HepG2 (cell line): ENCODE results near the gene AKR1A1. TPM values are rescaled to one million over a fixed set of nuclear protein-coding genes. Genes with fewer than 3 reads are reported as not detected.
A peak's percentile ranks its signal among the peaks of the same experiment; 100 is the strongest.

Experiments
- ARNT2 ChIP-seq: sonication (generic); formaldehyde crosslinking; IDR thresholded peaks from 2 replicates; pipeline ENCODE4 v1.8.0; 2022; ENCODE audit warnings: mild to moderate bottlenecking, low read depth, missing genetic modification reagents, moderate library complexity
- NPAS2 ChIP-seq: sonication (generic); formaldehyde crosslinking; IDR thresholded peaks from 2 replicates; pipeline ENCODE4 v1.8.0; 2022; ENCODE audit warnings: mild to moderate bottlenecking, missing genetic modification reagents, borderline replicate concordance
- SKI ChIP-seq: fragments of 450-650 bp; IDR thresholded peaks from one replicate; pipeline ENCODE4 v1.6.1; 2018; ENCODE audit warnings: mild to moderate bottlenecking; ENCODE audit not compliant: partially characterized antibody
- SMAD3 ChIP-seq: sonication (generic); formaldehyde crosslinking; IDR thresholded peaks from 2 replicates; pipeline ENCODE4 v1.4.0; 2020; ENCODE audit warnings: missing genetic modification reagents
- SNAPC4 ChIP-seq: sonication (generic); formaldehyde crosslinking; IDR thresholded peaks from 2 replicates; pipeline ENCODE4 v1.4.0; 2020; ENCODE audit warnings: mild to moderate bottlenecking, missing genetic modification reagents
- TAF1 ChIP-seq: sonication (generic); formaldehyde crosslinking; IDR thresholded peaks from 2 replicates; pipeline ENCODE4 v1.4.0; 2020; ENCODE audit warnings: missing genetic modification reagents
- U2AF2 ChIP-seq: fragments of 200-400 bp; formaldehyde crosslinking; IDR thresholded peaks from 2 replicates; pipeline ENCODE4 v1.6.1; 2017; ENCODE audit warnings: low read depth, mild to moderate bottlenecking, low read length
- WIZ ChIP-seq: sonication (generic); formaldehyde crosslinking; IDR thresholded peaks from 2 replicates; pipeline ENCODE4 v1.5.1; 2020; ENCODE audit warnings: mild to moderate bottlenecking, missing genetic modification reagents
- ZMYM4 ChIP-seq: sonication (generic); formaldehyde crosslinking; IDR thresholded peaks from 2 replicates; pipeline ENCODE4 v1.8.1; 2023; ENCODE audit warnings: mild to moderate bottlenecking, missing genetic modification reagents
- ZNF12 ChIP-seq: sonication (generic); formaldehyde crosslinking; IDR thresholded peaks from 2 replicates; pipeline ENCODE4 v1.5.0; 2020; ENCODE audit warnings: missing genetic modification reagents
- ZNF20 ChIP-seq: sonication (generic); formaldehyde crosslinking; IDR thresholded peaks from 2 replicates; pipeline ENCODE4 v1.4.0; 2020; ENCODE audit warnings: mild to moderate bottlenecking, moderate library complexity, missing genetic modification reagents
- ZNF382 ChIP-seq: sonication (generic); formaldehyde crosslinking; IDR thresholded peaks from 2 replicates; pipeline ENCODE4 v1.5.0; 2020; ENCODE audit warnings: missing genetic modification reagents, mild to moderate bottlenecking, borderline replicate concordance
- ZNF776 ChIP-seq: sonication (generic); formaldehyde crosslinking; IDR thresholded peaks from 2 replicates; pipeline ENCODE4 v1.4.0; 2020; ENCODE audit warnings: mild to moderate bottlenecking, missing genetic modification reagents
- polyA plus RNA-seq, 8 experiments: library from polyadenylated mRNA; depleted of rRNA in 3 of 8; stranded (reverse) in 7 of 8; unstranded in 1 of 8; fragments of >200 nt; fragmentation: Illumina TruSeq in 4 of 8; extraction: Trizol in 4 of 8; gene quantifications; 2 replicates each; pipeline versions ENCODE4 v1.2.1 to v1.2.3, GENCODE V29; 2011 to 2016; ENCODE audit warnings: low read depth in 4 of 8, missing spikeins in 1 of 8, mixed read lengths in 1 of 8; ENCODE audit not compliant: insufficient read depth in 1 of 8
- total RNA-seq, 5 experiments: library from RNA; depleted of rRNA; stranded (reverse); fragments of >200 nt; fragmentation: Illumina TruSeq; extraction: Trizol; gene quantifications; 2 replicates each; pipeline ENCODE4 v1.2.3, GENCODE V29; 2016; ENCODE audit warnings: low read depth in 1 of 5
- TF ChIP-seq, protein P1 (sequence below): IDR thresholded peaks from 2 replicates; pipeline ENCODE4 v1.6.1; 2012; ENCODE audit warnings: low read length, improper control_type of control experiment
- TF ChIP-seq, protein P2 (sequence below): sonication (generic); formaldehyde crosslinking; IDR thresholded peaks from 2 replicates; pipeline ENCODE4 v1.9.0; 2021; ENCODE audit warnings: missing genetic modification reagents, mild to moderate bottlenecking, borderline replicate concordance
- TF ChIP-seq, protein P3 (sequence below): sonication (generic); formaldehyde crosslinking; IDR thresholded peaks from 2 replicates; pipeline ENCODE4 v1.4.0; 2020; ENCODE audit warnings: missing genetic modification reagents, borderline replicate concordance

Gene AKR1A1
- total and polyA plus RNA-seq, 2 of the 13 experiments (the other 11 are each of a cell fraction or from before 2014, with no cell fraction given): 181 to 217 TPM

GRCh38 chr1:45583666-45584350, 33.2 kb downstream of the AKR1A1 start, which contains the start of gene NASP (continued):
- TF ChIP-seq, protein P1, sequence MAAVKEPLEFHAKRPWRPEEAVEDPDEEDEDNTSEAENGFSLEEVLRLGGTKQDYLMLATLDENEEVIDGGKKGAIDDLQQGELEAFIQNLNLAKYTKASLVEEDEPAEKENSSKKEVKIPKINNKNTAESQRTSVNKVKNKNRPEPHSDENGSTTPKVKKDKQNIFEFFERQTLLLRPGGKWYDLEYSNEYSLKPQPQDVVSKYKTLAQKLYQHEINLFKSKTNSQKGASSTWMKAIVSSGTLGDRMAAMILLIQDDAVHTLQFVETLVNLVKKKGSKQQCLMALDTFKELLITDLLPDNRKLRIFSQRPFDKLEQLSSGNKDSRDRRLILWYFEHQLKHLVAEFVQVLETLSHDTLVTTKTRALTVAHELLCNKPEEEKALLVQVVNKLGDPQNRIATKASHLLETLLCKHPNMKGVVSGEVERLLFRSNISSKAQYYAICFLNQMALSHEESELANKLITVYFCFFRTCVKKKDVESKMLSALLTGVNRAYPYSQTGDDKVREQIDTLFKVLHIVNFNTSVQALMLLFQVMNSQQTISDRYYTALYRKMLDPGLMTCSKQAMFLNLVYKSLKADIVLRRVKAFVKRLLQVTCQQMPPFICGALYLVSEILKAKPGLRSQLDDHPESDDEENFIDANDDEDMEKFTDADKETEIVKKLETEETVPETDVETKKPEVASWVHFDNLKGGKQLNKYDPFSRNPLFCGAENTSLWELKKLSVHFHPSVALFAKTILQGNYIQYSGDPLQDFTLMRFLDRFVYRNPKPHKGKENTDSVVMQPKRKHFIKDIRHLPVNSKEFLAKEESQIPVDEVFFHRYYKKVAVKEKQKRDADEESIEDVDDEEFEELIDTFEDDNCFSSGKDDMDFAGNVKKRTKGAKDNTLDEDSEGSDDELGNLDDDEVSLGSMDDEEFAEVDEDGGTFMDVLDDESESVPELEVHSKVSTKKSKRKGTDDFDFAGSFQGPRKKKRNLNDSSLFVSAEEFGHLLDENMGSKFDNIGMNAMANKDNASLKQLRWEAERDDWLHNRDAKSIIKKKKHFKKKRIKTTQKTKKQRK: no peak
- TF ChIP-seq ZNF382 (no peak), SMAD3 (no peak), ZNF20 (CRISPR knock-in tag) (no peak), U2AF2 (no peak), TAF1 (CRISPR knock-in tag) (peak; percentile 84), ZNF776 (CRISPR knock-in tag) (no peak; the same call in 1 of the 2 replicates), NPAS2 (CRISPR knock-in tag) (no peak), WIZ (CRISPR knock-in tag) (no peak), SKI (no peak), ZMYM4 (CRISPR knock-in tag) (peak; percentile 84), SNAPC4 (no peak), ZNF12 (CRISPR knock-in tag) (0 out of 2 replicates have a peak, but pooled peaks have one; percentile 21), ARNT2 (no peak)
- TF ChIP-seq, protein P2, sequence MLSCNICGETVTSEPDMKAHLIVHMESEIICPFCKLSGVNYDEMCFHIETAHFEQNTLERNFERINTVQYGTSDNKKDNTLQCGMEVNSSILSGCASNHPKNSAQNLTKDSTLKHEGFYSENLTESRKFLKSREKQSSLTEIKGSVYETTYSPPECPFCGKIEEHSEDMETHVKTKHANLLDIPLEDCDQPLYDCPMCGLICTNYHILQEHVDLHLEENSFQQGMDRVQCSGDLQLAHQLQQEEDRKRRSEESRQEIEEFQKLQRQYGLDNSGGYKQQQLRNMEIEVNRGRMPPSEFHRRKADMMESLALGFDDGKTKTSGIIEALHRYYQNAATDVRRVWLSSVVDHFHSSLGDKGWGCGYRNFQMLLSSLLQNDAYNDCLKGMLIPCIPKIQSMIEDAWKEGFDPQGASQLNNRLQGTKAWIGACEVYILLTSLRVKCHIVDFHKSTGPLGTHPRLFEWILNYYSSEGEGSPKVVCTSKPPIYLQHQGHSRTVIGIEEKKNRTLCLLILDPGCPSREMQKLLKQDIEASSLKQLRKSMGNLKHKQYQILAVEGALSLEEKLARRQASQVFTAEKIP (CRISPR knock-in tag): no peak
- TF ChIP-seq, protein P3, sequence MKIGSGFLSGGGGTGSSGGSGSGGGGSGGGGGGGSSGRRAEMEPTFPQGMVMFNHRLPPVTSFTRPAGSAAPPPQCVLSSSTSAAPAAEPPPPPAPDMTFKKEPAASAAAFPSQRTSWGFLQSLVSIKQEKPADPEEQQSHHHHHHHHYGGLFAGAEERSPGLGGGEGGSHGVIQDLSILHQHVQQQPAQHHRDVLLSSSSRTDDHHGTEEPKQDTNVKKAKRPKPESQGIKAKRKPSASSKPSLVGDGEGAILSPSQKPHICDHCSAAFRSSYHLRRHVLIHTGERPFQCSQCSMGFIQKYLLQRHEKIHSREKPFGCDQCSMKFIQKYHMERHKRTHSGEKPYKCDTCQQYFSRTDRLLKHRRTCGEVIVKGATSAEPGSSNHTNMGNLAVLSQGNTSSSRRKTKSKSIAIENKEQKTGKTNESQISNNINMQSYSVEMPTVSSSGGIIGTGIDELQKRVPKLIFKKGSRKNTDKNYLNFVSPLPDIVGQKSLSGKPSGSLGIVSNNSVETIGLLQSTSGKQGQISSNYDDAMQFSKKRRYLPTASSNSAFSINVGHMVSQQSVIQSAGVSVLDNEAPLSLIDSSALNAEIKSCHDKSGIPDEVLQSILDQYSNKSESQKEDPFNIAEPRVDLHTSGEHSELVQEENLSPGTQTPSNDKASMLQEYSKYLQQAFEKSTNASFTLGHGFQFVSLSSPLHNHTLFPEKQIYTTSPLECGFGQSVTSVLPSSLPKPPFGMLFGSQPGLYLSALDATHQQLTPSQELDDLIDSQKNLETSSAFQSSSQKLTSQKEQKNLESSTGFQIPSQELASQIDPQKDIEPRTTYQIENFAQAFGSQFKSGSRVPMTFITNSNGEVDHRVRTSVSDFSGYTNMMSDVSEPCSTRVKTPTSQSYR (CRISPR knock-in tag): no peak
